Effector memory CD4-positive, alpha-beta T cell (primary cell): Measurements from ENCODE around the gene ZMPSTE24.
A peak's percentile ranks its signal among the peaks of the same experiment; 100 is the strongest.

Experiments
- DNase-seq, 3 donors: peaks; one replicate each; pipeline ENCODE4 v3.0.0-alpha.2; 2020
- H3K27ac ChIP-seq: 2 replicates; pipeline ENCODE4 v1.7.0; 2013; ENCODE audit warnings: mild to moderate bottlenecking, low read length, moderate library complexity; ENCODE audit not compliant: insufficient read depth, poor library complexity, severe bottlenecking
- H3K27me3 ChIP-seq: replicated peaks from 2 replicates; pipeline ENCODE4 v1.7.0; 2013; ENCODE audit warnings: mild to moderate bottlenecking, low read length; ENCODE audit not compliant: insufficient read depth, control insufficient read depth, poor library complexity, severe bottlenecking
- H3K36me3 ChIP-seq: 2 replicates; pipeline ENCODE4 v1.7.0; 2013; ENCODE audit warnings: mild to moderate bottlenecking, low read length, moderate library complexity; ENCODE audit not compliant: control insufficient read depth, insufficient read depth
- H3K4me1 ChIP-seq: 2 replicates; pipeline ENCODE4 v1.7.0; 2013; ENCODE audit warnings: low read length, mild to moderate bottlenecking; ENCODE audit not compliant: control insufficient read depth, insufficient read depth, poor library complexity, severe bottlenecking
- H3K4me3 ChIP-seq: 2 replicates; pipeline ENCODE4 v1.7.0; 2013; ENCODE audit warnings: low read length, low read depth, mild to moderate bottlenecking; ENCODE audit not compliant: insufficient read depth, poor library complexity, severe bottlenecking
- H3K9me3 ChIP-seq: 2 replicates; pipeline ENCODE4 v1.7.0; 2013; ENCODE audit warnings: mild to moderate bottlenecking, low read length, moderate library complexity; ENCODE audit not compliant: control insufficient read depth

The ZMPSTE24 gene

GRCh38 chr1:40309374-40310128, 51.5 kb downstream of the ZMPSTE24 start:
- H3K4me1 ChIP-seq: peaks cover 5% of the 10 kb centered on the region
- DNase-seq: no peak
- H3K27ac ChIP-seq: no peak overlapping the region
- no peaks in the 10 kb centered on the region for H3K9me3 ChIP-seq
- no peaks in the 10 kb centered on the region for H3K27me3 ChIP-seq
- H3K36me3 ChIP-seq: no peaks in the 10 kb centered on the region
- no peak overlapping the region for H3K4me3 ChIP-seq

GRCh38 chr1:40310129-40310461, 52.1 kb downstream of the ZMPSTE24 start:
- no peaks in the 10 kb centered on the region for H3K36me3 ChIP-seq
- peaks cover 8% of the 10 kb centered on the region for H3K4me1 ChIP-seq
- H3K27me3 ChIP-seq: no peaks in the 10 kb centered on the region
- DNase-seq: no peak
- no peak overlapping the region for H3K27ac ChIP-seq
- H3K9me3 ChIP-seq: no peaks in the 10 kb centered on the region
- H3K4me3 ChIP-seq: no peak overlapping the region

GRCh38 chr1:40310983-40311642, 53.1 kb downstream of the ZMPSTE24 start:
- Histone ChIP-seq H3K27me3 (no peaks in the 10 kb centered on the region), H3K4me1 (peaks cover 14% of the 10 kb centered on the region), H3K9me3 (no peaks in the 10 kb centered on the region), H3K27ac (no peak overlapping the region), H3K36me3 (no peaks in the 10 kb centered on the region), H3K4me3 (no peak overlapping the region)
- DNase-seq: no peak

GRCh38 chr1:40311692-40312091, 53.7 kb downstream of the ZMPSTE24 start:
- no peaks in the 10 kb centered on the region for H3K36me3 ChIP-seq
- peaks cover 19% of the 10 kb centered on the region for H3K4me1 ChIP-seq
- H3K27ac ChIP-seq: no peak overlapping the region
- H3K4me3 ChIP-seq: no peak overlapping the region
- H3K27me3 ChIP-seq: peaks cover under 1% of the 10 kb centered on the region
- no peaks in the 10 kb centered on the region for H3K9me3 ChIP-seq
- DNase-seq: no peak

DNA sequence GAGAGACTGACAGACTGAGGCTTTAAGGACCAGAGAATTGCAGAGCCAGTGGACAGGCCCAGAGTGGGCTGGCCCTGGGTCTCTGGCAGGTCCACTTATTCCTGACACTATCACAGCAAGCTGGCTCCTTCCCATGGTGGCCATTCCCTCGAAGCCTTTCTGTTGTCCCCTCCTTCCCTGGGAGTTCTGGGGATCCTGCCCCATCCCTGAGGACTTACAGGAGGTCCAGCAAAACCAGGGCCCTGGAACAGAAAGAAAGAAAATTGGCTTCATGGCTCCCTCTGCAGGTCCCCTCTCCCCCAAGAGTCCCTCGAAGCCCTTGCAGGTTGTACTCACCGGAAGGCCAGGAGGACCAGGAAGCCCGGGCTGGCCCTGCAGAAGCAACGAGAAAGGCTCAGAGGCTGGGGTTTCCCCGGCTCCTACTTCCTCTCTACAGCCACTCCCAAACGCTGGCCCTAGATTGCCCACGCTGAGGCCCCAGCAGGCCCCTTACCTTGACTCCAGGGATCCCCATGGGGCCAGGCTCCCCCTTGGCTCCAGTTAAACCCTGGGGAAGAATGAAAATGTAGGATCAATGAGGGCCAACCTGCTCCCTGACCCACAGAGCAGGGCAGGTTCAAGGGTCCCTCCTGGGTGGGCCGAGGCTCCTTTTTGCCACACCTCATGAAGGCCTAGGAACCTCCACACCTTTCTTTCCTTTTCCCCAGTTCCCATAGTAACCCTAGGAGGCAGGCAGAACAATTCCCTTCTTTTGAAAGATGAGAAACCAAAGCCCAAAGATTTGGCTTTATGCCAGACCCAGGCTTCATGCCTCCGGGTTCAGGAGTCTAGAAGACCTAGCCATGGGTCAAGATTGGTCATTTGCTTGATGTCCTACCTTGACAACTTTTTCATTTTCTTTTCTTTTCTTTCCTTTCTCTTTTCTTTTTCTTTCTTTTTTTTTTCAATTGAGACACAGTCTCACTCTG, 54.5 kb downstream of the ZMPSTE24 start:
- peaks cover 5% of the 10 kb centered on the region for H3K27me3 ChIP-seq
- no peaks in the 10 kb centered on the region for H3K36me3 ChIP-seq
- H3K9me3 ChIP-seq: no peaks in the 10 kb centered on the region
- H3K4me3 ChIP-seq: no peak overlapping the region
- H3K27ac ChIP-seq: no peak overlapping the region
- H3K4me1 ChIP-seq: peaks cover 25% of the 10 kb centered on the region
- DNase-seq: peak in 1 of 3 donors; percentile 20

- H3K4me3 ChIP-seq: no peak overlapping the region
- DNase-seq: no peak
- no peaks in the 10 kb centered on the region for H3K36me3 ChIP-seq
- H3K4me1 ChIP-seq: peaks cover 25% of the 10 kb centered on the region
- H3K27ac ChIP-seq: no peak overlapping the region
- peaks cover 8% of the 10 kb centered on the region for H3K27me3 ChIP-seq
- no peaks in the 10 kb centered on the region for H3K9me3 ChIP-seq
Measured at GRCh38 chr1:40313329-40313957, 55.4 kb downstream of the ZMPSTE24 start.

DNA sequence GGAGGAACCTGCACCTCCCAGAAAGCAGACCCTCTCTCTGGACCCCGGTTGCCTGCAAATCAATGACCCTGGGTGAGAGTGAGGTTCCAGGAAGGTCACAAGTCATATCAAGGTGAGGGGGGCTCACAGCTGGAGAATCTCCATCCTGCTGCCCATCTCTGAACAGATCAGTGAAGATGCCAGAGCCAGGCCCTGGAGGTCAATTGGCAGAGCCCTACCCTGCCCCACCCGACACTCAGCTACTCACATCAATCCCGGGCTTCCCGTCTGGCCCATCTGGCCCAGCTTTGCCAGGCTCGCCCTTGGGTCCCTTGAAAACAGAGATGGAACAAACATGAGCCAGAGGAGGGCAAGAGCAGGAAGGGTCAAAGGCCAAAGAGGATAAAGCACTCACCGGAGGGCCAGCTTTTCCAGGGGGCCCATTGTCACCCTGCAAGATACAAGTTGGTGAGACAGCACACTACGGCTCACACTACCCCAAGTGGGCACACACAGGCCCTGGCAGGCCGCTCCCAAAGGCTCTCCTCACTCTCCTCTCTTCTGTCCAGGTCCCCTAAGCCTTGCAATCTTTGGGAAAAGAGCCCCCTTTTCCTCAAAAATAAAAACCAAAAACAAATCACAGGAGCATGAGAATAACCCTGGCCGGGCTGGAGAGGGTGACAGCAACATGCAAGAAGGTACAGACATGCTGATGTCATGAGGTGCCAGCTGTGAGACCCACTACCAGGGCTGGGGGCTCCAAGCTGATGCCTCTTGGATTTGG, 56.1 kb downstream of the ZMPSTE24 start:
- H3K27ac ChIP-seq: no peak overlapping the region
- peaks cover 8% of the 10 kb centered on the region for H3K27me3 ChIP-seq
- H3K9me3 ChIP-seq: no peaks in the 10 kb centered on the region
- peaks cover 25% of the 10 kb centered on the region for H3K4me1 ChIP-seq
- H3K36me3 ChIP-seq: no peaks in the 10 kb centered on the region
- DNase-seq: no peak
- H3K4me3 ChIP-seq: no peak overlapping the region

- Histone ChIP-seq H3K36me3 (no peaks in the 10 kb centered on the region), H3K9me3 (no peaks in the 10 kb centered on the region), H3K27ac (no peak overlapping the region), H3K27me3 (peaks cover 8% of the 10 kb centered on the region), H3K4me1 (peaks cover 25% of the 10 kb centered on the region), H3K4me3 (no peak overlapping the region)
- no peak for DNase-seq
Measured at GRCh38 chr1:40314721-40315238, 56.7 kb downstream of the ZMPSTE24 start.

DNA sequence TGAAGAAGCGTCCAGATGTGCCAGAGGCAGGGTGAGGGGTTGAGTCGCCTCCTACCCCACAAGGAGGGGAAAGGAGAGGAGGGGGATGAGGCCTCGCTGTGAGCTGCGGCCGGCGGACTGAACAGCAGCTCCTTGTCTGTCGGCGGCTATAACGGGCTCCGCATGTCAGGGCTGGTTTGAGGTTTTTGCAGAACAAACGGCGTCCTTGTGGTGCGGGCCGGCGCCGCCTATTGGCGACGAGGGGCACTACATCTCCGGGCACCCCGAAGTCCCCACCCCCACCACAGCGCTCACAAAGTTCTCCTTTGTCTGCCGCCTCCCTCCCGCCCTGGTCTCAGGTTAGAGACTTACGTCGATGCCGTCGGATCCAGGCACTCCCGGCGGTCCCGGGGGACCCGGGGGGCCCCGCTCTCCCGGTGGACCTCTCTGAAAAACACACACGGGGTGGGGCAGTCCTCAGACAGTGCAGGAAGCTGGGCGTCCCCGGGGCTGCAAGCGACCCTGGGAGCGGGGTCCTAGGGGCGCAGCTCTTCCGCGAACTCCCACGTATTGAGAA, 57.3 kb downstream of the ZMPSTE24 start:
- Histone ChIP-seq H3K36me3 (no peaks in the 10 kb centered on the region), H3K27ac (no peak overlapping the region), H3K4me1 (peaks cover 25% of the 10 kb centered on the region), H3K4me3 (peak overlapping the region; percentile 63), H3K27me3 (peaks cover 8% of the 10 kb centered on the region), H3K9me3 (no peaks in the 10 kb centered on the region)
- peak; percentile 65 to 72 (median 68) for DNase-seq
